ENCODE data around the gene RCL1.

The RCL1 gene

GRCh38 chr9:4861736-4862451, 69.2 kb downstream of the RCL1 start:
- no peak for DNase-seq (ENCODE audit: low read depth in 2 of 2)
- TF ChIP-seq CTCF (IDR thresholded peaks at IDR 0.05; ENCODE audit: low read depth, low read length): no peak

GRCh38 chr9:4862506-4863250, 69.9 kb downstream of the RCL1 start:
- peak; percentile 58 to 64 for DNase-seq (ENCODE audit: low read depth in 2 of 2)
- H3K4me3 ChIP-seq (replicated peaks in 1 of 2; ENCODE audit: low read depth in 2 of 2, low read length in 2 of 2): no peak overlapping the region
- no peak for TF ChIP-seq CTCF (IDR thresholded peaks at IDR 0.05; ENCODE audit: low read depth, low read length)

More at GRCh38 chr9:4861736-4862451, 69.2 kb downstream of the RCL1 start:
- no peak overlapping the region for H3K4me3 ChIP-seq (replicated peaks in 1 of 2; ENCODE audit: low read depth in 2 of 2, low read length in 2 of 2)

- no peak for DNase-seq (ENCODE audit: low read depth in 2 of 2)
- H3K4me3 ChIP-seq (replicated peaks in 1 of 2; ENCODE audit: low read depth in 2 of 2, low read length in 2 of 2): no peak overlapping the region
- TF ChIP-seq CTCF (IDR thresholded peaks at IDR 0.05; ENCODE audit: low read depth, low read length): no peak
These were observed 71.5 kb downstream of the RCL1 start for GRCh38 chr9:4864234-4864661.

- no peak for DNase-seq (ENCODE audit: low read depth in 2 of 2)
- H3K4me3 ChIP-seq (replicated peaks in 1 of 2; ENCODE audit: low read depth in 2 of 2, low read length in 2 of 2): no peak overlapping the region
- TF ChIP-seq CTCF (IDR thresholded peaks at IDR 0.05; ENCODE audit: low read depth, low read length): no peak
These were observed 72.0 kb downstream of the RCL1 start for GRCh38 chr9:4864698-4865097.

- TF ChIP-seq CTCF (IDR thresholded peaks at IDR 0.05; ENCODE audit: low read depth, low read length): no peak
- no peak for DNase-seq (ENCODE audit: low read depth in 2 of 2)
- no peak overlapping the region for H3K4me3 ChIP-seq (replicated peaks in 1 of 2; ENCODE audit: low read depth in 2 of 2, low read length in 2 of 2)
These were observed 72.9 kb downstream of the RCL1 start for GRCh38 chr9:4865681-4866080.

- H3K4me3 ChIP-seq (replicated peaks in 1 of 2; ENCODE audit: low read depth in 2 of 2, low read length in 2 of 2): no peak overlapping the region
- no peak for TF ChIP-seq CTCF (IDR thresholded peaks at IDR 0.05; ENCODE audit: low read depth, low read length)
- no peak for DNase-seq (ENCODE audit: low read depth in 2 of 2)
These were observed 73.7 kb downstream of the RCL1 start for GRCh38 chr9:4866239-4866969.
